IPS-18c (cell line): ENCODE measurements around the gene UBTD1.
"Not testable (repeated sequence)": the region's sequence is repeated elsewhere in the genome, so short reads cannot be mapped to it uniquely, and the experiment has no call there.

Experiments used
- H3K4me3 ChIP-seq: 2 replicates; pipeline ENCODE4 v1.7.0; 2013; ENCODE audit warnings: low read depth, mild to moderate bottlenecking, low read length, moderate library complexity; ENCODE audit not compliant: insufficient read depth
- H3K9me3 ChIP-seq: one replicate; pipeline ENCODE4 v1.6.1; 2013; ENCODE audit warnings: mild to moderate bottlenecking, low read length, moderate library complexity; ENCODE audit not compliant: control insufficient read depth, insufficient read depth

UBTD1 gene

GRCh38 chr10:97543025-97543546 is 44.4 kb downstream of the UBTD1 start:
- no peaks in the 10 kb centered on the region for H3K9me3 ChIP-seq
- no peak overlapping the region for H3K4me3 ChIP-seq

- no peak overlapping the region for H3K4me3 ChIP-seq
- no peaks in the 10 kb centered on the region for H3K9me3 ChIP-seq
Measured at GRCh38 chr10:97546456-97547270, 47.9 kb downstream of the UBTD1 start.

- H3K9me3 ChIP-seq, result no peaks in the 10 kb centered on the region
- H3K4me3 ChIP-seq, result no peak overlapping the region
Measured at GRCh38 chr10:97547271-97547600, 48.5 kb downstream of the UBTD1 start.

GRCh38 chr10:97547962-97548361 is 49.2 kb downstream of the UBTD1 start:
- H3K4me3 ChIP-seq, result no peak overlapping the region
- no peaks in the 10 kb centered on the region for H3K9me3 ChIP-seq

GRCh38 chr10:97548828-97549455 is 50.2 kb downstream of the UBTD1 start:
- Histone ChIP-seq H3K9me3 (no peaks in the 10 kb centered on the region), H3K4me3 (no peak overlapping the region)

GRCh38 chr10:97549587-97550322 is 51.0 kb downstream of the UBTD1 start:
- no peaks in the 10 kb centered on the region for H3K9me3 ChIP-seq
- H3K4me3 ChIP-seq, result no peak overlapping the region

GRCh38 chr10:97550336-97551149 is 51.8 kb downstream of the UBTD1 start:
- Histone ChIP-seq H3K4me3 (no peak overlapping the region), H3K9me3 (no peaks in the 10 kb centered on the region)

GRCh38 chr10:97551271-97551670 is 52.5 kb downstream of the UBTD1 start:
- Histone ChIP-seq H3K9me3 (no peaks in the 10 kb centered on the region), H3K4me3 (no peak overlapping the region)

- H3K4me3 ChIP-seq, result no peak overlapping the region
- no peaks in the 10 kb centered on the region for H3K9me3 ChIP-seq
Measured at GRCh38 chr10:97553575-97554031, 54.9 kb downstream of the UBTD1 start.

GRCh38 chr10:97554336-97554735 is 55.6 kb downstream of the UBTD1 start:
- H3K4me3 ChIP-seq, H3K9me3 ChIP-seq: not testable (repeated sequence)

GRCh38 chr10:97555541-97555940 is 56.8 kb downstream of the UBTD1 start:
- not testable (repeated sequence) for H3K4me3 ChIP-seq, H3K9me3 ChIP-seq

- not testable (repeated sequence) for H3K9me3 ChIP-seq, H3K4me3 ChIP-seq
Measured at GRCh38 chr10:97560731-97561381, 62.1 kb downstream of the UBTD1 start.

GRCh38 chr10:97561386-97562077 is 62.8 kb downstream of the UBTD1 start:
- H3K9me3 ChIP-seq, H3K4me3 ChIP-seq: not testable (repeated sequence)

- not testable (repeated sequence) for H3K9me3 ChIP-seq, H3K4me3 ChIP-seq
Measured at GRCh38 chr10:97562329-97562728, 63.6 kb downstream of the UBTD1 start.

GRCh38 chr10:97563337-97563736 is 64.6 kb downstream of the UBTD1 start:
- H3K4me3 ChIP-seq, result no peak overlapping the region
- no peaks in the 10 kb centered on the region for H3K9me3 ChIP-seq

- Histone ChIP-seq H3K4me3 (no peak overlapping the region), H3K9me3 (no peaks in the 10 kb centered on the region)
Measured at GRCh38 chr10:97564776-97565175, 66.1 kb downstream of the UBTD1 start.
